Colon (tissue), 2 donors: ENCODE results near the gene LIX1.
"Not testable (repeated sequence)": the region's sequence is repeated elsewhere in the genome, so short reads cannot be mapped to it uniquely, and the experiment has no call there.

Experiments used
- FAIRE-seq: peaks from 2 replicates; lab custom pipeline; 2012; peaks lifted over from hg19 to GRCh38; lab: Jason Lieb, UNC
- donor health status: control.
- donor health status: control.

Gene LIX1

GRCh38 chr5:97141031-97141430, 1.4 kb downstream of the LIX1 start:
- no peak for FAIRE-seq

GRCh38 chr5:97140250-97140649, 2.2 kb downstream of the LIX1 start:
- FAIRE-seq: not testable (repeated sequence)

GRCh38 chr5:97136475-97136874, 5.9 kb downstream of the LIX1 start:
- no peak for FAIRE-seq

- FAIRE-seq: no peak
These were observed 6.5 kb downstream of the LIX1 start for GRCh38 chr5:97135868-97136267.

- FAIRE-seq: no peak
These were observed 7.8 kb downstream of the LIX1 start for GRCh38 chr5:97134634-97135033.

- no peak for FAIRE-seq
These were observed 9.3 kb downstream of the LIX1 start for GRCh38 chr5:97133101-97133500.

GRCh38 chr5:97131921-97132320, 10.5 kb downstream of the LIX1 start:
- FAIRE-seq: no peak

- no peak for FAIRE-seq
These were observed 11.2 kb downstream of the LIX1 start for GRCh38 chr5:97131139-97131710.

- FAIRE-seq: no peak
These were observed 14.7 kb downstream of the LIX1 start for GRCh38 chr5:97127727-97128126.

- no peak for FAIRE-seq
These were observed 17.2 kb downstream of the LIX1 start for GRCh38 chr5:97125125-97125683.

- FAIRE-seq: no peak
These were observed 18.1 kb downstream of the LIX1 start for GRCh38 chr5:97124335-97124734.

GRCh38 chr5:97121848-97122247, 20.6 kb downstream of the LIX1 start:
- no peak for FAIRE-seq

- no peak for FAIRE-seq
These were observed 22.2 kb downstream of the LIX1 start for GRCh38 chr5:97120195-97120594.

- FAIRE-seq: no peak
These were observed 23.4 kb downstream of the LIX1 start for GRCh38 chr5:97119007-97119390.

GRCh38 chr5:97118261-97119006, 24.0 kb downstream of the LIX1 start:
- FAIRE-seq: no peak

- FAIRE-seq: no peak
These were observed 26.5 kb downstream of the LIX1 start for GRCh38 chr5:97115932-97116331.

- no peak for FAIRE-seq
These were observed 30.2 kb downstream of the LIX1 start for GRCh38 chr5:97112230-97112629.

GRCh38 chr5:97111616-97112015, 30.8 kb downstream of the LIX1 start:
- FAIRE-seq: no peak

- no peak for FAIRE-seq
These were observed 31.4 kb downstream of the LIX1 start for GRCh38 chr5:97111004-97111403.

- FAIRE-seq: no peak
These were observed 35.1 kb downstream of the LIX1 start for GRCh38 chr5:97107318-97107717.

- no peak for FAIRE-seq
These were observed 36.2 kb downstream of the LIX1 start for GRCh38 chr5:97106216-97106581.

- no peak for FAIRE-seq
These were observed 36.8 kb downstream of the LIX1 start for GRCh38 chr5:97105501-97106215.

- no peak for FAIRE-seq
These were observed 40.4 kb downstream of the LIX1 start for GRCh38 chr5:97102010-97102470.
